ENCODE results near the gene SON. TPM values are rescaled to one million over a fixed set of nuclear protein-coding genes. Genes with fewer than 3 reads are reported as not detected.

SON gene
- total and polyA plus RNA-seq, 10 donors = 89.0 to 427 (median 353) TPM

DNA sequence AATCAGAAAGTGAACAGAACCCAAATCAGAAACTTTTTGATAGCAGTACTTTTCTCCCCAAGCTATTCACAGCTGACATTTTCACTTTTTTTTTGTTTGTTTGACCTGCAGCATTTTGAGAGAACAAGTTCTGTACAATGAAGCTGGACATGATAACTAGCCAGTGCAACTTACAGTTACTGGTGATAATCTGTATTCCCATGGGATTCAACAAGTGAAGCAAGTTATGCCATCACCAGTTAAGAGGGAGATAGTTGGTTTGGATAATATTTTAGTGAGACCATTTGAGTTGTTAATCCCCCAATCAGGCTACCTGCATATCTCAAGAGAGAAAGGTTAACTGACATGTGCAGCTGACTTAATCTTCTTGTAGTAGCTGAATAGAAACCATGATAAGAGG lies 18.1 kb downstream of the SON start:
- TF ChIP-seq CTCF (IDR thresholded peaks at IDR 0.05 in 8 of 11, conservative IDR thresholded peaks at IDR 0.05 in 3 of 11) (no peak), POLR2A (IDR thresholded peaks at IDR 0.05) (no peak), POLR2AphosphoS5 (IDR thresholded peaks at IDR 0.05) (no peak)
- intact Hi-C loops (cut with DNase I; ENCODE audit: low total_unique reads) = no loop called here
- H3K4me3 ChIP-seq = no peak overlapping the region

DNA sequence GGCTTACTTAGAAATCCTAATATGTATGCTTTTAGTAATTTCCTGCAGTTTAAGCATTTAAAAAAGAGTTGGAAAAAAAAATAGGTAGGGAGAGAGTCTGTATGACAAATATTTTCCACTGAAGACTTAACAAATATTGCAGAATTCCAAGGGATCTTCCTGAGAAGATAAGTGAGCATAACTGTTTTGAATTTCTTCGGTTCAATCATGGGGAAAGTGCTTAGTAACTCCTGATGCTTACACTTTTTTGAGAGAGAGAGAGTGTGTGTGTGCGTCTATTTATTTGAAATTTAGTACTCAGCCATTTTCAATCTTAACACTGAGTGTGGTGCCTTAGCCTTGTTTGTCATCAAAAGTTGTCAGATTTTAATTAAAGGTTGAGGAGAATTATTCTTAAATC lies 18.5 kb downstream of the SON start:
- Histone ChIP-seq H3K4me1 (peaks cover 0 to 68% (median 21%) of the 10 kb centered on the region in 6 donors), H3K27ac (no peak overlapping the region), H3K27me3 (replicated peaks in 1 of 7) (no peaks in the 10 kb centered on the region), H3K4me3 (no peak overlapping the region), H3K36me3 (peaks cover 5 to 98% (median 79%) of the 10 kb centered on the region in 6 donors), H3K9me3 (no peaks in the 10 kb centered on the region)
- no peak for TF ChIP-seq POLR2A (IDR thresholded peaks at IDR 0.05)
- no peak for TF ChIP-seq POLR2AphosphoS5 (IDR thresholded peaks at IDR 0.05)
- TF ChIP-seq CTCF (IDR thresholded peaks at IDR 0.05 in 8 of 11, conservative IDR thresholded peaks at IDR 0.05 in 3 of 11) = no peak
- WGBS, 5 donors = 80 to 93% (median 91%) methylated on average over 2 of the region's 2 CpGs
- no peak for DNase-seq
- intact Hi-C loops (cut with DNase I; ENCODE audit: low total_unique reads) = no loop called here

More for the DNA sequence above, 18.1 kb downstream of the SON start:
- H3K27ac ChIP-seq = peak overlapping the region in 1 of 8 donors; percentile 4
- no peak for DNase-seq
- H3K9me3 ChIP-seq = no peaks in the 10 kb centered on the region
- H3K36me3 ChIP-seq = peaks cover 5 to 100% (median 83%) of the 10 kb centered on the region in 6 donors
- no peaks in the 10 kb centered on the region for H3K27me3 ChIP-seq (replicated peaks in 1 of 7)
- H3K4me1 ChIP-seq = peaks cover 3 to 72% (median 25%) of the 10 kb centered on the region in 6 donors

DNA sequence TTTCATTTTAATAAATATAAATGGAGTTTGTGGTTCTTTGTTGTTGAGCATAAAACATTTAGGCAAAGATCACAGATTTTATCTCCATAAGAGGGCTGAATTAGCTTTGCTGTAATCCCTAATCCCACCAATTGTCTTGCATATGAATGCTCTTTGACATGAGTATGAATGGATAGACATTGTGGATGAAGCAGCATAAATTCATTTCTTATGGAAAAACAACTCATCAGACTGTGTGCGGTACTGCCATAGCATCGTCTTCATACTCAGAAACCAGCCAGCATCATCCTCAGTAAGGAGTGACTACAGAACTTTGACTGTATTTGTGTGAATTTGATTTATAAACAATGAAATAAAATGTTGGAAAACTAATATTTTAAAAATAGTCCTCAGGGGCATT lies 19.6 kb downstream of the SON start:
- no peak for DNase-seq
- TF ChIP-seq CTCF (IDR thresholded peaks at IDR 0.05 in 8 of 11, conservative IDR thresholded peaks at IDR 0.05 in 3 of 11) (no peak), POLR2AphosphoS5 (IDR thresholded peaks at IDR 0.05) (no peak), POLR2A (IDR thresholded peaks at IDR 0.05) (no peak)
- whole genome bisulfite sequencing, 5 donors = 95 to 100% (median 95%) methylated on average over 2 of the region's 2 CpGs

DNA sequence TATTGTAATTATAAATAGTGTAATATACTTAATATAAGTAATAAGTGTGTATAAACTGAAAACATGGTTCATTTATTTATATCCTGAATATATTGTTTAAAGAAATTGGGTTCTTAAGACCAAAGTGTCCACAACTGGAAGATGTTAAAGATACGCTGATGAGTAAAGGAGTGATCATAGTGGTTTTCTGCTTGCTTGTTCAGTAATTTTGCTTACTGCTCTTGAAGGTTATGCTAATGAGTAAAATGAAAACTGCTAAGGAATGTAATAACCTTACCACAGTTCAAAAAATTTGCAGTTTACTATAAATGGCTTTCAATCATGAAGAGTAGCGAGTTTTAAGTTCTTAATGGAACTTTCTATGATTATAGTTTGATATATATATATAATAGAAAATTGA lies 23.7 kb downstream of the SON start:
- Histone ChIP-seq H3K27ac (no peak overlapping the region), H3K4me3 (no peak overlapping the region), H3K9me3 (no peaks in the 10 kb centered on the region), H3K36me3 (peaks cover 0 to 97% (median 68%) of the 10 kb centered on the region in 6 donors), H3K27me3 (replicated peaks in 1 of 7) (no peaks in the 10 kb centered on the region), H3K4me1 (peaks cover 0 to 61% (median 23%) of the 10 kb centered on the region in 6 donors)
- TF ChIP-seq POLR2AphosphoS5 (IDR thresholded peaks at IDR 0.05) (no peak), POLR2A (IDR thresholded peaks at IDR 0.05) (no peak), CTCF (IDR thresholded peaks at IDR 0.05 in 8 of 11, conservative IDR thresholded peaks at IDR 0.05 in 3 of 11) (no peak)
- WGBS, 5 donors = 83 to 96% (median 92%) methylated on average over 2 of the region's 2 CpGs
- intact Hi-C loops (cut with DNase I; ENCODE audit: low total_unique reads) = no loop called here
- DNase-seq = no peak

More for the DNA sequence above, 19.6 kb downstream of the SON start:
- no peak overlapping the region for H3K27ac ChIP-seq
- peaks cover 0 to 60% (median 19%) of the 10 kb centered on the region in 6 donors for H3K4me1 ChIP-seq
- no peaks in the 10 kb centered on the region for H3K27me3 ChIP-seq (replicated peaks in 1 of 7)
- intact Hi-C loops (cut with DNase I; ENCODE audit: low total_unique reads) = no loop called here
- peaks cover 2 to 97% (median 78%) of the 10 kb centered on the region in 6 donors for H3K36me3 ChIP-seq
- H3K4me3 ChIP-seq = no peak overlapping the region
- no peaks in the 10 kb centered on the region for H3K9me3 ChIP-seq
